Measurements from ENCODE around the gene PRDX5. TPM values are rescaled to one million over a fixed set of nuclear protein-coding genes. Genes with fewer than 3 reads are reported as not detected.

PRDX5 gene
- total RNA-seq, 1 experiment from 2014 or later, result 206 TPM

DNA sequence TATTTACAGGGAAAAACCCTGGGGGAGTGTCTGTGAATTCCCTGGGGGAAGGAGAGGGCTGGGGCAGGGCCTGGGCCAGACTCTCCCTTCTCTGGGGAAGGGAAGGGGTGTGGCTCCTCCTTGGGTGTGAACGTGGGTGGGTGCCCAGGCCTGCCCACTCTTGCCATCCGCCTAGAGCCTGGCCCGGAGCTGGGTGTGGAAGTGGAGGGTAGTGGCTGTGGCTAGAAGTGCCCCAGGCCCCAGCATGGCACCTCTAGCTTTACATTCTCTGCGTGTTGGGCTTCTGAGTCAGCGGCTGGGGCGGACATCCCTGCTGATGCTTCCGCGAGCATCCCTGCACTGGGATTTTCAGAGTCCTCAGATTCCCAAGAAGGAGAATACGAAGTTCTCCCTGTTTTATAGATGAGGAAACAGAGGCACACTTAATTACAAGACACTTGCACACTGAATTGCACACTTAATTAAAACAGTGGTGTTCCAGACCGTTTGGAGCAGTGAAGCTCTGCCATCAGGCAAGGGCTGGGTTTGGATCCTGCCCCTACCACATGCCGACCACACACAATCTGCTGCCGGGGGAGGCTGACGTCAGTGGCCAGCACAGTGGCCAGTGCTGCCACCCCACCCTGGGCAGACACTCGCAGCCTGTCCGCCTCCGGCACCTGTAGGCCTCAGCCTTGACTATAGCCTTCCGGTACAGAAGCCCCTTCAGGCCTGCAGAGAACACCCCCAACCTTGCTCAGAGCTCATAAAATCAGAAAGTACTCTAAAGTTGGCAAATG lies 41.1 kb upstream of the PRDX5 start:
- H3K4me1 ChIP-seq (ENCODE audit: insufficient read depth, low read length, poor library complexity, severe bottlenecking), result peaks cover 3% of the 10 kb centered on the region
- H3K36me3 ChIP-seq (ENCODE audit: insufficient read depth, low read length, poor library complexity, severe bottlenecking), result peaks cover 10% of the 10 kb centered on the region
- H3K27me3 ChIP-seq (replicated peaks; ENCODE audit: insufficient read depth, low read depth, low read length, poor library complexity), result no peaks in the 10 kb centered on the region
- TF ChIP-seq, protein P1, sequence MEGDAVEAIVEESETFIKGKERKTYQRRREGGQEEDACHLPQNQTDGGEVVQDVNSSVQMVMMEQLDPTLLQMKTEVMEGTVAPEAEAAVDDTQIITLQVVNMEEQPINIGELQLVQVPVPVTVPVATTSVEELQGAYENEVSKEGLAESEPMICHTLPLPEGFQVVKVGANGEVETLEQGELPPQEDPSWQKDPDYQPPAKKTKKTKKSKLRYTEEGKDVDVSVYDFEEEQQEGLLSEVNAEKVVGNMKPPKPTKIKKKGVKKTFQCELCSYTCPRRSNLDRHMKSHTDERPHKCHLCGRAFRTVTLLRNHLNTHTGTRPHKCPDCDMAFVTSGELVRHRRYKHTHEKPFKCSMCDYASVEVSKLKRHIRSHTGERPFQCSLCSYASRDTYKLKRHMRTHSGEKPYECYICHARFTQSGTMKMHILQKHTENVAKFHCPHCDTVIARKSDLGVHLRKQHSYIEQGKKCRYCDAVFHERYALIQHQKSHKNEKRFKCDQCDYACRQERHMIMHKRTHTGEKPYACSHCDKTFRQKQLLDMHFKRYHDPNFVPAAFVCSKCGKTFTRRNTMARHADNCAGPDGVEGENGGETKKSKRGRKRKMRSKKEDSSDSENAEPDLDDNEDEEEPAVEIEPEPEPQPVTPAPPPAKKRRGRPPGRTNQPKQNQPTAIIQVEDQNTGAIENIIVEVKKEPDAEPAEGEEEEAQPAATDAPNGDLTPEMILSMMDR (conservative IDR thresholded peaks at IDR 0.05; ENCODE audit: low read depth, low read length), result no peak
- no peak for TF ChIP-seq EZH2 (IDR thresholded peaks at IDR 0.05; ENCODE audit: borderline replicate concordance, low read depth, low read length, poor library complexity, severe bottlenecking)
- ChIA-PET POLR2A (ENCODE audit: low non-redundant PET) (no interaction called here), CTCF (no interaction called here)
- no peak overlapping the region for H3K4me3 ChIP-seq (ENCODE audit: low read depth, low read length, poor library complexity, severe bottlenecking)
- no peak for DNase-seq (ENCODE audit: low spot score)
- intact Hi-C loops (cut with micrococcal nuclease; ENCODE audit: unreplicated experiment), result no loop called here
- H3K9me3 ChIP-seq (ENCODE audit: low read depth, low read length, poor library complexity, severe bottlenecking), result no peaks in the 10 kb centered on the region
- H3K27ac ChIP-seq (ENCODE audit: low read depth, low read length, poor library complexity, severe bottlenecking), result no peak overlapping the region
- no TSS peak for BruUV-seq (replicated peaks)

DNA sequence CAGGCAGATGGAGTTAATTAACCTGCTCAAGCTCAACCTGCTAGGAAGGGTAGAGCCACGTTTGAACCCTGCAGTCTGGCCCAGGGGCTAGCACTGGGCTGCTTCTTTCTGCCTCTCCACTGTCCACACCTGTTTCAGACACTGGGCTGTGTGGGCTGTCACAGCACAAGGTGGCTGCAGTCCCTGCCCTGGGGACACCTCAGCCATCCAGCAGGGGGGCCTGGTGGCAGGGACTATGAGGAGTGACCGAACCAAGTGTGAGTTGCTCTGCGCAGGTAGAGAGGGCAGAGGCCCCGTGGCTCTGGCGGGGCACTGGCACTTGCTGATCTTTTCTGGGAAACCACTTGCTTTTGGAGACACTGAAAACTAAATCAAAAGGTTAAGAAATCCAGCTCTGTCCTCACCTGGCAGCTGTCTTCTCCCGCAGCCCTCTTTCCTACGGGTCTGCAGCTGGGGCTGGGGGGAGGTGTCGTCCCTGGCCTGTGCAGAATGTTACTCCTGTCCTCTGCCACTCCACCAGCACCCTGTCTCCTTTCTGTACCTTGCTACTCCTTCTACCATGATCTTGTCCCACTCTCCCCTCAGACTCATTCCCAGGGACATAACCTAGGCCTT lies 39.2 kb upstream of the PRDX5 start:
- POLR2A ChIA-PET (ENCODE audit: low non-redundant PET), result no interaction called here
- no peaks in the 10 kb centered on the region for H3K27me3 ChIP-seq (replicated peaks; ENCODE audit: insufficient read depth, low read depth, low read length, poor library complexity)
- intact Hi-C loops (cut with micrococcal nuclease; ENCODE audit: unreplicated experiment), result no loop called here
- peaks cover 16% of the 10 kb centered on the region for H3K36me3 ChIP-seq (ENCODE audit: insufficient read depth, low read length, poor library complexity, severe bottlenecking)
- H3K4me3 ChIP-seq (ENCODE audit: low read depth, low read length, poor library complexity, severe bottlenecking), result no peak overlapping the region
- no peak for TF ChIP-seq EZH2 (IDR thresholded peaks at IDR 0.05; ENCODE audit: borderline replicate concordance, low read depth, low read length, poor library complexity, severe bottlenecking)
- TF ChIP-seq, protein P1 (conservative IDR thresholded peaks at IDR 0.05; ENCODE audit: low read depth, low read length), result no peak
- H3K27ac ChIP-seq (ENCODE audit: low read depth, low read length, poor library complexity, severe bottlenecking), result no peak overlapping the region
- no peak for DNase-seq (ENCODE audit: low spot score)
- CTCF ChIA-PET, result interaction anchor here (0.7 kb wide), 2 partner anchors 77 to 1501 kb away, joined by 3 to 12 read pairs; no protein-coding TSS in a partner anchor
- BruUV-seq (replicated peaks), result no TSS peak
- H3K4me1 ChIP-seq (ENCODE audit: insufficient read depth, low read length, poor library complexity, severe bottlenecking), result no peaks in the 10 kb centered on the region
- no peaks in the 10 kb centered on the region for H3K9me3 ChIP-seq (ENCODE audit: low read depth, low read length, poor library complexity, severe bottlenecking)

DNA sequence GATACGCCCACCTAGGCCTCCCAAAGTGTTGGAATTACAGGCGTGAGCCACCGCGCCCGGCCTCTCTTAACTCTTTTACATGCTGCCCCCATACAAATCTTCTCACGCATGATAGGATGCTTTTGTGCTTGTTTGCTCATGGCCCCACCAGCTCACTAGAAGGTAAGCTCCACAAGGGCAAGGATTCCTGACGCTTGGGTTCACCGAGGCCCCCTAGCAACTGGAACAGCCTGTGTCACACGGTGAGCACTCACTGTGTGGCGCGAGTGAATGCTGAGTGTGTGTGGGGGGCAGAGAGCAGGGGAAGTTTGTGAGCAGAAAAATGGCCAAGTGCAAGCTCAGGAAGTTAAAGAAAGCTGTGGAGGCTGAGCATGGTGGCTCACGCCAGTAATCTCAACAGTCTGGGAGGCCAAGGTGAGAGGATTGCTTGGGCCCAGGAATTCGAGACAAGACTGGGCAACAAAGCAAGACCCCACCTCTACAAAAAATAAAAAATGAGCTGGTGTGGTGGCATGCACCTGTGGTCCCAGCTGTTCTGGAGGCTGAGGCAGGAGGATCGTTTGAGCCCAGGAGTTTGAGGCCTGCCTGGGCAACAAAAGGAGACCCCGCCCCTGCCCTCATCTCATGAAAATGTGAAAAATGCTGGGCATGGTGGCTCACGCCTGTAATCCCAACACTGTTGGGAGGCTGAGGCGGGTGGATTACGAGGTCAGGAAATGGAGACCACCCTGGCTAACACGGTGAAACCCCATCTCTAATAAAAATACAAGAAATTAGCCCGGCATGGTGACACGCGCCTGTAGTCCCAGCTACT lies 35.8 kb upstream of the PRDX5 start:
- no peak overlapping the region for H3K27ac ChIP-seq (ENCODE audit: low read depth, low read length, poor library complexity, severe bottlenecking)
- no peak for DNase-seq (ENCODE audit: low spot score)
- no peak for TF ChIP-seq EZH2 (IDR thresholded peaks at IDR 0.05; ENCODE audit: borderline replicate concordance, low read depth, low read length, poor library complexity, severe bottlenecking)
- TF ChIP-seq, protein P1 (conservative IDR thresholded peaks at IDR 0.05; ENCODE audit: low read depth, low read length), result no peak
- POLR2A ChIA-PET (ENCODE audit: low non-redundant PET), result no interaction called here
- H3K9me3 ChIP-seq (ENCODE audit: low read depth, low read length, poor library complexity, severe bottlenecking), result no peaks in the 10 kb centered on the region
- intact Hi-C loops (cut with micrococcal nuclease; ENCODE audit: unreplicated experiment), result no loop called here
- H3K36me3 ChIP-seq (ENCODE audit: insufficient read depth, low read length, poor library complexity, severe bottlenecking), result peaks cover 16% of the 10 kb centered on the region
- no peaks in the 10 kb centered on the region for H3K27me3 ChIP-seq (replicated peaks; ENCODE audit: insufficient read depth, low read depth, low read length, poor library complexity)
- H3K4me1 ChIP-seq (ENCODE audit: insufficient read depth, low read length, poor library complexity, severe bottlenecking), result peaks cover 13% of the 10 kb centered on the region
- H3K4me3 ChIP-seq (ENCODE audit: low read depth, low read length, poor library complexity, severe bottlenecking), result no peak overlapping the region
- BruUV-seq (replicated peaks), result no TSS peak
- CTCF ChIA-PET, result interaction anchor here (1.2 kb wide), 1 partner anchor 19 kb away, joined by 3 read pairs; no protein-coding TSS in a partner anchor
